ENCODE measurements around the gene ZCCHC8. TPM values are rescaled to one million over a fixed set of nuclear protein-coding genes. Genes with fewer than 3 reads are reported as not detected.

ZCCHC8 gene
- total RNA-seq, 4 donors from 2014 or later: 12.1 to 23.3 (median 20.5) TPM

DNA sequence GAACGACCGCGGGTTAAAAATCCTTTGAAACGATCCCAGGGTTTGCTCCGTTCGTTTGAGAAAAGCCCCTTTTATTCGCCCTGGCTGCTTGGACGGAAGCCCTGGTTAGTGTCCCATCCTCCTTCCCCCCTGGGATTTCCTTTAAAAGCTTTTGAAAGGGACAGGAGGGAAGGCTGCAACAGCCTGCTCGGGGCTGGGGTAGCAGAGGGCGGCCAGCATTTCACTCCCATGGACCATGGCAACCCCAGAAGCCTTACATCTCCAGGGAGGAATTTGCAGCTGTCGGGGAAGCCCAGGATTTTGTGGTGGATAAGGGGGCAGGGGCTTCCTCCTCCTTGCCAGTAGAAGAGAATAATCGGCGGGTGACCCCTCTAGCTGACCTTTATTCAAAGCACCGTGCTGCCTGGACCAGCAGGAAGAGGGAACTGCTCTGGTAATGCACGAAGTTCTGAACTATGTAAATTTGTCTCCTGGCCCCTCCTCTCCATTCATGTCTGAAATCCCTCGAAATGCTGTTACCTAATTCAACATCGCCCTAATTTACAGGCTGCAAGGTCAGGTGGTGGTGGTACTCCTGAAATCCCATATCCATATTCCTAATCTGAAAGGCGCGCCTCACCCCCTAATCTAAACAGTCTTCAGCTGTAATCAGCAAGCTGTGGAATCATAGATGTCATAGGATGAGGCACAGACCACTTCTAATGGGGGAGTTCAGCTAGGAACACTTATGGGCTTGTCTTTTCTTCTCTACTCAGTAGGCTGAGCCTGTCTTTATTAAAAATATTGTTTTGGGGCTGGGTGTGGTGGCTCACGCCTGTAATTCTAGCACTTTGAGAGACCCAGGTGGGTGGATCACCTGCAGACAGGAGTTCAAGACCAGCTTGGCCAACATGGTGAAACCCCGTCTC is 77.2 kb downstream of the ZCCHC8 start:
- Histone ChIP-seq H3K27me3 (no peaks in the 10 kb centered on the region), H3K27ac (peak overlapping the region; percentile 89 to 98 (median 94)), H3K4me3 (peak overlapping the region; percentile 65 to 81 (median 77)), H3K9me3 (no peaks in the 10 kb centered on the region), H3K36me3 (no peaks in the 10 kb centered on the region), H3K4me1 (peaks cover 28 to 33% of the 10 kb centered on the region in 2 donors)
- DNase-seq (no peak), ATAC-seq (no peak)
- in situ Hi-C loops (cut with MboI; ENCODE audit: low sequenced_read_pairs in 4 of 4) (no loop called here), intact Hi-C loops (cut with DNase I; ENCODE audit: low total_unique reads) (loop anchor here (2.0 to 5.0 kb wide), 3 partner anchors 47 to 86 kb away; no protein-coding TSS in a partner anchor)
- no peak for TF ChIP-seq CTCF (IDR thresholded peaks at IDR 0.05 in 4 of 5, conservative IDR thresholded peaks at IDR 0.05 in 1 of 5)
- TF ChIP-seq POLR2A (IDR thresholded peaks at IDR 0.05): no peak

DNA sequence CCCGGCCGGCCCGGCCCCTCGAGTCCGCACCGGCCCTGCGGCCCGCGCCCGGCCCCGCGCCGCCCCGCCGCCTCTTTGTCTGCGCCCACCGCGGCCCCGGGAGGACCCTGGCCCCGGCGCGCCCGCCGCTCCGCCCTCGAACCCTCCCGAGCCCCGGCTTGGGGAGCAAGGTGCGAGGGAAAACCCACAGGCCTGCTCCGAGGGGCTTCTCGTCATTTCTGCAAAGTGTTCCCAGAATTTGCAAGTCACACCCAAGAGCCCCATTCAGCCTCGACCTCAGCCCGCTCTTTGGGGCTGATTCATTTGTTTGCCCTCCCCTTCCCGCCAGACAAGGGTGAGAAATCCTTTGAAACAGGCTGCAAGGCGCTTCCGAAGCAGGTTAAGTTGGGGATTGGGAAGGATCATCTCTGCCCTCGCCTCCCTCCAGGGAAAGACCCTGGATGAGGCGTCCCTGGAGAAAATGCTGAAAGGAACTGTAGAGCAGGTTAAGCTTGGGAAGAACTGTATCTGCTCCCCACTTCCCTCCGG is 77.9 kb downstream of the ZCCHC8 start:
- Histone ChIP-seq H3K27me3 (no peaks in the 10 kb centered on the region), H3K9me3 (no peaks in the 10 kb centered on the region), H3K27ac (peak overlapping the region; percentile 89 to 98 (median 94)), H3K4me1 (peaks cover 32 to 40% of the 10 kb centered on the region in 2 donors), H3K36me3 (no peaks in the 10 kb centered on the region), H3K4me3 (peak overlapping the region; percentile 65 to 81 (median 77))
- DNase-seq: no peak
- intact Hi-C loops (cut with DNase I; ENCODE audit: low total_unique reads) (loop anchor here (2.0 to 5.0 kb wide), 3 partner anchors 48 to 85 kb away; no protein-coding TSS in a partner anchor), in situ Hi-C loops (cut with MboI; ENCODE audit: low sequenced_read_pairs in 4 of 4) (no loop called here)
- peak; percentile 5 to 7 for ATAC-seq
- TF ChIP-seq CTCF (IDR thresholded peaks at IDR 0.05 in 4 of 5, conservative IDR thresholded peaks at IDR 0.05 in 1 of 5) (no peak), POLR2A (IDR thresholded peaks at IDR 0.05) (no peak)

DNA sequence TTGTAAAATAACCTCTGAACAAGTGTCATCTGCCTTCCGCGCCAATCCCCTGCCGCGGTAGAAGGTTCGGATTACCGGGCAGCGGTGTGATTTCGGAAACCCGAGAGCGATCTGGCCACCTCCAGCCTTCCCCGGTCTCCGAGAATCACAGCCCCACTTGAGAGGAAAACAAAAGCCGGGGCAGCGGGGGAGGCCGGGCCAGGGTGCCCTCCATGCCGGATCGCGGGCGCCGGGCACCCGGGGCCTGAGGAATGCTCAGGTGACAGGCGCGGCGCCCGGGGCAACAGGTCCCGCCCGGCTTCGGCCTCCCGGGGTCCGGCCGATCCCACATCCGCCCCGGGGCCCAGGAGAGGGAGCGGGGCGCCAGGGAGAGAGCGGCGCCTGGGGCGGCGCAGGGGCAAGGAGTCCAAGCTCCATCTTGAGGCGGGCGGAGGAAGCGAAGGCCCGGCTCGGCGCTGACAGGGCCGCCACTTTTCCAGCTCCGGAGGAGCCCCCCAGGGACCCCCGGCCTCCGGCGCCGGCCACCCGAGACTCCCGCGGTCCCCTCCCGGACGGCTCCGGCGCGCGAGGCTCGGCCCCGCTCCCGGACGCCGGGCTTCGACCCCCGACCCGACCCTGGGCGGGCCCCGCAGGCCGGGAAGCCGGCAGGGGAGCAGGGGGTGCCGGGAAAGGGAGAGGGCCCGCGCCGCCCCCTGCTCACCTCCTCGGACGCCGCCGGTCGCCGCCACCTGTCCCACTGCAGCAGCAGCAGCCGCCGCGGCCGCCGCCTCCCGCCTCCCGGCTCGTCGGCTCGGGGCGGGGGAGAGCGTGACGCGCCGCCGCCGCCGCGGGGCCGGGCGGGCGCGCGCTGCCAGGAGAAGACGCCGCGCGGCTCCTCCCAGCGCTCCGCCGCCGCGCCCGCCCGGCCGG is 78.7 kb downstream of the ZCCHC8 start, which contains the start of gene CLIP1:
Gene CLIP1, minus strand, starts transcription at position 849 of the 909 bp plus-strand sequence. CDS start 42,217 bp downstream, outside the sequence.
- Histone ChIP-seq H3K27ac (peak within 1 kb of the TSS; percentile 96 to 100 (median 98)), H3K4me3 (peak within 1 kb of the TSS; percentile 72 to 92 (median 80)), H3K4me1 (peaks cover 32 to 42% of the 10 kb centered on the region in 2 donors), H3K9me3 (no peaks in the 10 kb centered on the region), H3K36me3 (peaks cover 0 to under 1% of the 10 kb centered on the region in 2 donors), H3K27me3 (no peaks in the 10 kb centered on the region)
- in situ Hi-C loops (cut with MboI; ENCODE audit: low sequenced_read_pairs in 4 of 4) (no loop called here), intact Hi-C loops (cut with DNase I; ENCODE audit: low total_unique reads) (loop anchor here (1.0 to 5.0 kb wide), 4 partner anchors 22 to 85 kb away; no protein-coding TSS in a partner anchor)
- peak; percentile 60 to 83 for DNase-seq
- ATAC-seq: peak; percentile 68 to 71
- peak; percentile 90 to 92 for TF ChIP-seq POLR2A (IDR thresholded peaks at IDR 0.05)
- peak in 4 of 5 experiments; percentile 50 to 60 (median 56) for TF ChIP-seq CTCF (IDR thresholded peaks at IDR 0.05 in 4 of 5, conservative IDR thresholded peaks at IDR 0.05 in 1 of 5)

Other genes with a start within 250 kb of the ZCCHC8 start
- 10 to 100 TPM; 16.1 to 27.1 (median 20.5) TPM for gene VPS33A, start 234.4 kb downstream of the ZCCHC8 start, total RNA-seq
- 100 to 1,000 TPM; 371 to 626 (median 552) TPM for gene CLIP1, start 78.3 kb downstream of the ZCCHC8 start, total RNA-seq
- gene RSRC2, start 26.0 kb upstream of the ZCCHC8 start, total RNA-seq: 10 to 100 TPM; 43.5 to 58.8 (median 44.9) TPM
- 1 to 10 TPM; 1.3 to 5.3 (median 2.2) TPM for gene KNTC1, start 26.3 kb upstream of the ZCCHC8 start, total RNA-seq
- under 1 TPM in 1 of 4 donors, not detected in 3; 0.18 TPM for gene HCAR2, start 202.4 kb upstream of the ZCCHC8 start, total RNA-seq
- gene HCAR3, start 215.9 kb upstream of the ZCCHC8 start, total RNA-seq: not detected
- gene HCAR1, start 229.9 kb upstream of the ZCCHC8 start, total RNA-seq: under 1 TPM in 1 of 4 donors, not detected in 3; 0.10 TPM